HFF-Myc (cell line): ENCODE results near the gene KIF21A.
"Not testable (repeated sequence)": the region's sequence is repeated elsewhere in the genome, so short reads cannot be mapped to it uniquely, and the experiment has no call there.

Experiments
- DNase-seq: peaks from one replicate; pipeline ENCODE4 v3.0.0-alpha.2; 2011; ENCODE audit warnings: low read depth; ENCODE audit errors: extremely low read depth
- H3K4me3 ChIP-seq: replicated peaks from 2 replicates; pipeline ENCODE4 v1.5.1; 2011; ENCODE audit warnings: low read depth, mild to moderate bottlenecking, control low read depth, low read length
- CTCF ChIP-seq: IDR thresholded peaks from 2 replicates; pipeline ENCODE4 v1.5.1; 2012; ENCODE audit warnings: mild to moderate bottlenecking, low read depth, low read length, control low read depth; ENCODE audit errors: missing control alignments

The KIF21A gene

GRCh38 chr12:39443081-39443928, at the start of gene KIF21A:
Gene KIF21A (minus strand): TSS chr12:39443120. CDS start chr12:39442970, 150 bp downstream.
- TF ChIP-seq CTCF, result peak; percentile 26
- DNase-seq, result peak; percentile 35
- H3K4me3 ChIP-seq, result peak within 1 kb of the TSS; percentile 58

GRCh38 chr12:39490500-39491282, 47.8 kb upstream of the KIF21A start:
- DNase-seq, result no peak
- no peak overlapping the region for H3K4me3 ChIP-seq

GRCh38 chr12:39483597-39483996, 40.7 kb upstream of the KIF21A start:
- H3K4me3 ChIP-seq, result no peak overlapping the region
- no peak for DNase-seq
- TF ChIP-seq CTCF, result no peak

More at GRCh38 chr12:39490500-39491282, 47.8 kb upstream of the KIF21A start:
- no peak for TF ChIP-seq CTCF

GRCh38 chr12:39483042-39483441, 40.1 kb upstream of the KIF21A start:
- TF ChIP-seq CTCF, result no peak
- no peak overlapping the region for H3K4me3 ChIP-seq
- DNase-seq, result no peak

GRCh38 chr12:39476894-39477293, 34.0 kb upstream of the KIF21A start:
- TF ChIP-seq CTCF, result no peak
- H3K4me3 ChIP-seq, result no peak overlapping the region
- DNase-seq, result no peak

- TF ChIP-seq CTCF, result no peak
- no peak overlapping the region for H3K4me3 ChIP-seq
- DNase-seq, result no peak
These were observed 33.2 kb upstream of the KIF21A start for GRCh38 chr12:39476121-39476520.

GRCh38 chr12:39475136-39475535, 32.2 kb upstream of the KIF21A start:
- H3K4me3 ChIP-seq, DNase-seq: not testable (repeated sequence)
